HG02981 (cell line): ENCODE data around the gene GPR84.
"Not testable (repeated sequence)": the region's sequence is repeated elsewhere in the genome, so short reads cannot be mapped to it uniquely, and the experiment has no call there.

Experiments used
- ATAC-seq: cut with Tn5 transposase; IDR thresholded peaks from one replicate; pipeline ENCODE4 v1.9.1; 2021; ENCODE audit warnings: mild to moderate bottlenecking, moderate library complexity; ENCODE audit not compliant: unreplicated experiment

The GPR84 gene

GRCh38 chr12:54328595-54329337, 35.5 kb downstream of the GPR84 start:
- no peak for ATAC-seq

- not testable (repeated sequence) for ATAC-seq
Observed at GRCh38 chr12:54325442-54326109, 38.7 kb downstream of the GPR84 start.

GRCh38 chr12:54324617-54325441, 39.5 kb downstream of the GPR84 start, which contains the start of gene COPZ1:
TSS of gene COPZ1 (plus strand) at chr12:54325131. CDS start at chr12:54325164, 33 bp downstream.
- ATAC-seq = peak; percentile 97

- no peak for ATAC-seq
Observed at GRCh38 chr12:54321363-54321762, 42.9 kb downstream of the GPR84 start.
